ENCODE results near the gene HRG.

DNA sequence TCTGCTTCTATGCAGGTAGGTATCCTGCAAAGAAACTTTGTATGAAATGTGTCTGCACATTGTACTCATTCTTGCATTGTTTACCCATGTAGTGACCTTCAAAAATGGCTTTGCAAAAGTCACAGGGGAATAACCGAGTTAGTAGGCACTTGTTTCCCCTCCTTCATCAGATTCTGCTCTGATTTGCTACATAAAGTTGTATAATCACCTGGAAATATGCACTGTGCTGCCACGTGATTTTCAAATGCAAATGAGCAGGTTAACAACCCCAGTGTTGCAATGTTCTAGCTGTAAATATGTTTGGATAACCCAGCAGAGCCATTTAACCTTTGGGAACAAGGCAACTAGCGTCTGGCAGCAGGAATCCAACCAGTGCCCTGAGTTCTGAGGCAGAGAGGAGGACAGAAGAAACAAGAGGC is 51.2 kb downstream of the HRG start, which contains the start of gene KNG1:
- no peak for TF ChIP-seq CTCF (optimal IDR thresholded peaks at IDR 0.05 in 1 of 3, IDR thresholded peaks at IDR 0.05 in 1 of 3, conservative IDR thresholded peaks at IDR 0.05 in 1 of 3; ENCODE audit: extremely low read depth in 1 of 3, insufficient read depth in 2 of 3, low read length in 3 of 3)
- TF ChIP-seq EZH2 (IDR thresholded peaks at IDR 0.05; ENCODE audit: low read length): no peak

Data from keratinocyte (primary cell).